C4-2B (cell line): ENCODE data around the gene ARHGAP33.

Source experiments
- H3K27ac ChIP-seq: fragments of 450-650 bp; 2 replicates; pipeline ENCODE4 v1.5.1; 2017
- CTCF ChIP-seq: fragments of 450-650 bp; conservative IDR thresholded peaks from 2 replicates; pipeline ENCODE4 v1.5.1; 2017; ENCODE audit warnings: mild to moderate bottlenecking
- ZFX ChIP-seq: fragments of 450-650 bp; IDR thresholded peaks from 2 replicates; pipeline ENCODE4 v1.6.1; 2017

ARHGAP33 gene

GRCh38 chr19:35754370-35755130 lies 20.8 kb upstream of the ARHGAP33 start:
- H3K27ac ChIP-seq, result no peak overlapping the region
- TF ChIP-seq CTCF, result no peak
- no peak for TF ChIP-seq ZFX

GRCh38 chr19:35755131-35755549 lies 20.2 kb upstream of the ARHGAP33 start:
- no peak overlapping the region for H3K27ac ChIP-seq
- TF ChIP-seq CTCF (no peak), ZFX (no peak)

- no peak overlapping the region for H3K27ac ChIP-seq
- no peak for TF ChIP-seq CTCF
- TF ChIP-seq ZFX, result no peak
These were observed 19.6 kb upstream of the ARHGAP33 start for GRCh38 chr19:35755550-35756376.

GRCh38 chr19:35756377-35757230 lies 18.8 kb upstream of the ARHGAP33 start, which contains the start of gene HSPB6:
Gene HSPB6 (minus strand): TSS chr19:35757029. CDS start chr19:35757008, 21 bp downstream.
- TF ChIP-seq ZFX (no peak), CTCF (no peak)
- peak within 1 kb of the TSS; percentile 87 for H3K27ac ChIP-seq

GRCh38 chr19:35757231-35757748 lies 18.1 kb upstream of the ARHGAP33 start:
- TF ChIP-seq ZFX (no peak), CTCF (no peak)
- H3K27ac ChIP-seq, result peak overlapping the region; percentile 87

- H3K27ac ChIP-seq, result peak within 1 kb of the TSS; percentile 87
- TF ChIP-seq CTCF, result no peak
- peak; percentile 35; the same call in 1 of the 2 replicates for TF ChIP-seq ZFX
These were observed 17.4 kb upstream of the ARHGAP33 start, which contains the start of gene PROSER3 for GRCh38 chr19:35757749-35758608. Gene PROSER3 (plus strand): TSS chr19:35758176. CDS start chr19:35758216, 40 bp downstream.
